HFFc6 (cell line): Measurements from ENCODE around the gene ATP1B1. TPM values are rescaled to one million over a fixed set of nuclear protein-coding genes. Genes with fewer than 3 reads are reported as not detected.

ENCODE experiments used
- DNase-seq: peaks from one replicate; pipeline ENCODE4 v3.0.0-alpha.2; 2018
- H3K27ac Mint-ChIP-seq: 2 replicates; pipeline ENCODE4 v1.8.0; 2020; ENCODE audit warnings: mild to moderate bottlenecking, mixed read lengths
- H3K27me3 Mint-ChIP-seq: 2 replicates; pipeline ENCODE4 v1.8.0; 2021; ENCODE audit warnings: mild to moderate bottlenecking, moderate library complexity, mixed read lengths; ENCODE audit not compliant: insufficient read depth
- H3K36me3 Mint-ChIP-seq: 2 replicates; pipeline ENCODE4 v1.8.0; 2021; ENCODE audit warnings: low read depth, mixed read lengths
- H3K4me1 Mint-ChIP-seq: 2 replicates; pipeline ENCODE4 v1.8.0; 2020; ENCODE audit warnings: low read depth, mixed read lengths
- H3K4me3 Mint-ChIP-seq: 2 replicates; pipeline ENCODE4 v1.8.0; 2020; ENCODE audit warnings: mild to moderate bottlenecking, moderate library complexity, mixed read lengths
- H3K9me3 Mint-ChIP-seq: 2 replicates; pipeline ENCODE4 v1.8.0; 2020; ENCODE audit warnings: mild to moderate bottlenecking, mixed read lengths
- CTCF ChIP-seq: fragments of 200-600 bp; sonication (generic); IDR thresholded peaks from 2 replicates; pipeline ENCODE4 v1.5.0; 2021; ENCODE audit warnings: antibody characterized with exemption, mild to moderate bottlenecking
- long read RNA-seq: library from polyadenylated mRNA; unstranded; transcript quantifications from one replicate; pipeline ENCODE4 v2.0.0, GENCODE V29; 2019
- total RNA-seq, 6 experiments: library from RNA; stranded (reverse); fragmentation: NEBNext Ultra II Directional; extraction: Animal tissue kit (Norgen Biotek cat#: 25700); gene quantifications; 2 replicates in 1 of 6; 3 replicates in 5 of 6; pipeline ENCODE4 v1.2.3, GENCODE V29; 2021

Gene ATP1B1
- 10 to 100 TPM; 30.6 to 48.5 (median 42.9) TPM for total RNA-seq
- long read RNA-seq, transcript ATP1B1-201 (6 exons, 1,883 nt), result major isoform, 34 of 53 reads
- long read RNA-seq, partial matches to known transcripts, result 18 of 53 reads
- long read RNA-seq, other reads (novel, unspliced or antisense), result 1 of 53 reads

DNA sequence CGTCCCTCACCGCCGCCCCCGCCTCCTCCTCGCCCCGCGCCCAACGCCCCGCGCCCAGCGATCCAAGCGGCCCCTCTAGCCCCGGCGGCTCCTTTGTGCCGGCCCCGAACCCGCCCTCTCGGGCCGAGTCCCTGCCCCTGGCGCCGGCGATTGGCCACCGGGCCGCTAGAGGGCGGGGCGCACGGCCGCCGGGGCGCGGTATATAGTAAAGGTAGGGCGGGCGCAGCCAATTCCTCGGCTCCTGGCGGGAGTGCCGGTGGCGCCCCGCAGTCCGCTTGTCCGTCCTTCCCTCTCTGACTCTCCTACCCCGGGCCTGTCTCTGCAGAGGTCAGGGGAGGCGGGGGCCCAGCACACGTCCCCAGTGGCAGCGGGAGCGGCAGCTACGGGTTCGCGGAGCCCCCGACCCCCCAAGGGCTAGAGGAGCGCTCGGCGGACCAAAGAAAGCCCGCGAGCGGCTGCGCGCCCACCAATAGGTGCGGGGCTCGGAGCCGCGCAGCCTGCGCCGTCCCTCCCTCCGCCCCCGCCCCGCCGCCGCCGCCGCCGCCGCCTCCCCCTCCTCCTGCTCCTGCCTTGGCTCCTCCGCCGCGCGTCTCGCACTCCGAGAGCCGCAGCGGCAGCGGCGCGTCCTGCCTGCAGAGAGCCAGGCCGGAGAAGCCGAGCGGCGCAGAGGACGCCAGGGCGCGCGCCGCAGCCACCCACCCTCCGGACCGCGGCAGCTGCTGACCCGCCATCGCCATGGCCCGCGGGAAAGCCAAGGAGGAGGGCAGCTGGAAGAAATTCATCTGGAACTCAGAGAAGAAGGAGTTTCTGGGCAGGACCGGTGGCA lies at the start of gene ATP1B1:
TSS of gene ATP1B1 (plus strand) at position 596 of the 826 bp plus-strand sequence. CDS start at position 736, 140 bp downstream.
- H3K9me3 Mint-ChIP-seq, result no peaks in the 10 kb centered on the region
- peak; percentile 71 for DNase-seq

GRCh38 chr1:169059421-169059820 lies 47.1 kb upstream of the ATP1B1 start:
- no peaks in the 10 kb centered on the region for H3K9me3 Mint-ChIP-seq
- H3K4me1 Mint-ChIP-seq, result peaks cover 16% of the 10 kb centered on the region
- H3K27ac Mint-ChIP-seq, result no peak overlapping the region
- no peaks in the 10 kb centered on the region for H3K36me3 Mint-ChIP-seq
- DNase-seq, result no peak
- no peak overlapping the region for H3K4me3 Mint-ChIP-seq
- H3K27me3 Mint-ChIP-seq, result peaks cover 2% of the 10 kb centered on the region; the same call in 1 of the 2 replicates
- TF ChIP-seq CTCF, result no peak

More for the DNA sequence above, at the start of gene ATP1B1:
- Mint-ChIP-seq H3K4me3 (peak within 1 kb of the TSS; percentile 91), H3K4me1 (peaks cover 38% of the 10 kb centered on the region), H3K27ac (peak within 1 kb of the TSS; percentile 97), H3K27me3 (peaks cover 10% of the 10 kb centered on the region; the same call in 1 of the 2 replicates), H3K36me3 (no peaks in the 10 kb centered on the region)
- peak; percentile 91 for TF ChIP-seq CTCF

DNA sequence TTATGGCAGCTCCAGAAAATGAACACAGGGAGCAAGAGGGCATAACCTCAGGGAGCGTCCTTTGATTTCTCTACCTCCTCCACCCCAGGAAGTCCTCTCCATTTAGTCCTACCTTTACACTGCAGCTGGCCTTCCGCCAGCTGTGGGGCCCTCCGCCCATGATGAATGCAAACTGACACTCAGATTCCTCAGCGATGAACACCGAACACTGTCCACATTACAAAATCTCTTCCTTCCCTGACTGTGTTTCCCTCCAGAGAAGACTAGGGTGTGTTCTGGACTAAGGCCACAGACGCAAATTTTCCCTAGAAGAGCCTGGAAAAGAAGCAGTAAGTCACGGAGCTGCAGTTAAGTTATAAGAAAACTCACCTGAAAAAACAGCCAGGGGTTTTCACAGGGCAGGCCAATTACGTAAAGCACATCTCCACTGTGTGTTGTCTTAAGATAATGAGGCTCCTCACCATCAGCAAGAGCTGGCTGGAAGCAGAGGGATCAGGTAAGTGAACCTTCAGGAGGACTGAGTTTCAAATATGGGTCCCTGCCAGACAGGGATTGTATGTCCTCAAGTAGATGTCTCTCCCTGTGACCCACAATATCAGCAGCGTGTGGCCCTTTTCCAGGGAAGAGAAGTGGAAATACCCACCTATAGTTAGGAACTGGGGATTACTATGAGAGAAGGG lies 46.3 kb upstream of the ATP1B1 start:
- no peak overlapping the region for H3K4me3 Mint-ChIP-seq
- peaks cover 16% of the 10 kb centered on the region for H3K4me1 Mint-ChIP-seq
- H3K27ac Mint-ChIP-seq, result no peak overlapping the region
- H3K27me3 Mint-ChIP-seq, result peaks cover 2% of the 10 kb centered on the region; the same call in 1 of the 2 replicates
- no peak for DNase-seq
- H3K9me3 Mint-ChIP-seq, result no peaks in the 10 kb centered on the region
- TF ChIP-seq CTCF, result no peak
- no peaks in the 10 kb centered on the region for H3K36me3 Mint-ChIP-seq

DNA sequence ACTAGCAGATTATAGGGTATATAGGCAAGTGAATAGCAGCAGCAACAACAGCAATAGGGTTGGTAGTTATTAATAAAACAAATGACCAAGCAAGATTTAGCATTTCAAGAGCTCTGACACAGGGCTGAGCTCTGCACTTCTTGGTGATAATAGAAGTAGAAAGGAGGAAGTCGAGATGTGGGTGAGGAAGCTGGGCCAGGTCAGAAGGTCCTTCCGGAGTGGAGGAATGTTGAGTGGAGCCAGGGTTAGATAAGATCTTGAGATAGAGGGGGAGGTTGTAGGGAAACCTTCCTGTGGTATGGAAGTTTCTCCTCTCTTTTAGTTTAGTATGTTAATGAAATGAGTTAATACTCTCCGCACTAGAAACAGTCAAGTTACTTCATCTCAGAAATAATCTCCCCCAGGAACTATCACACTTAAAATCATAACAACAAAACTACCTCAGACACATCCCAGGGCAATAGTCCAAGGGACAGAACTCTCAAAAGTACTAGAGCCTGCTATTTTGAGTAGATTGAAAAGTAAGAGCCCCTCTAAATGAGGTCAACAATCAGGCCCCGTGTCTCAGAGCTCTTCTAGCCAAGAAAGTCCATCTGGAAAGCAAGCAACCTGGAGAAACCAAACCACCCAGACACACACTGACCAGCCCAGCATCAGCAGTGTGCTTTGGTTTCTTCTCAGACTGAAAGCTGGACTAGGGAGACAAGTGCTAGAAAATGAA lies 45.4 kb upstream of the ATP1B1 start:
- peak; percentile 2 for DNase-seq
- H3K9me3 Mint-ChIP-seq, result no peaks in the 10 kb centered on the region
- H3K27me3 Mint-ChIP-seq, result peaks cover 2% of the 10 kb centered on the region; the same call in 1 of the 2 replicates
- H3K4me1 Mint-ChIP-seq, result peaks cover 16% of the 10 kb centered on the region
- H3K27ac Mint-ChIP-seq, result peak overlapping the region; percentile 12
- H3K36me3 Mint-ChIP-seq, result no peaks in the 10 kb centered on the region
- TF ChIP-seq CTCF, result no peak
- no peak overlapping the region for H3K4me3 Mint-ChIP-seq

DNA sequence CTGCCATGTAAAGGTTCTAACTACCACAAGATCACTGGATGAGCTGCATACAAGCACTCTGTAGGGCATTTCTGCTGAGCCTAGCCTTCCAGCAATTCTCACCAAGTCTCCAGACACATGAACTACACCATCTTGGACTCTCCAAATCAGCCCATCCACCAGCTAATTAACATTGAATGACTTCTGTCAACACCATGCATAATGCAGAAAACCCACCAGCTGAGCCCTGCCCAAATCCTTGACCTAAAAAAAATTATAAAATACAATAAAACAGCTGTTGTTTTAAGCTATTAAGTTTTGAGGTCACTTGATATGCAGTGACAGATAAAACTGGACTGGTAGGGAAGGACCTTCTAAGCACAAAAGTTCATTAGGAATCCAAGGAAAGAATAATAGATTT lies 44.3 kb upstream of the ATP1B1 start:
- no peak for TF ChIP-seq CTCF
- Mint-ChIP-seq H3K4me1 (peaks cover 16% of the 10 kb centered on the region), H3K4me3 (no peak overlapping the region), H3K36me3 (no peaks in the 10 kb centered on the region), H3K9me3 (peaks cover 4% of the 10 kb centered on the region; the same call in 1 of the 2 replicates), H3K27me3 (peaks cover 2% of the 10 kb centered on the region; the same call in 1 of the 2 replicates), H3K27ac (no peak overlapping the region)
- no peak for DNase-seq
